ENCODE results near the gene AOAH.

AOAH gene

GRCh38 chr7:36684954-36685353 lies 39.3 kb downstream of the AOAH start:
- H3K4me3 ChIP-seq (ENCODE audit: low read length), result no peak overlapping the region
- no peak overlapping the region for H3K9ac ChIP-seq (ENCODE audit: low read length)
- H3K27ac ChIP-seq (ENCODE audit: low read length), result no peak overlapping the region
- no peaks in the 10 kb centered on the region for H3K4me1 ChIP-seq (ENCODE audit: control insufficient read depth, low read depth, low read length)
- no peaks in the 10 kb centered on the region for H3K36me3 ChIP-seq (ENCODE audit: control insufficient read depth, low read depth, low read length)
- H3K9me3 ChIP-seq (ENCODE audit: control insufficient read depth, low read depth, low read length), result no peaks in the 10 kb centered on the region
- no peaks in the 10 kb centered on the region for H3K27me3 ChIP-seq (ENCODE audit: control insufficient read depth, insufficient read depth, low read length)

GRCh38 chr7:36683695-36684357 lies 40.5 kb downstream of the AOAH start:
- Histone ChIP-seq H3K4me1 (ENCODE audit: control insufficient read depth, low read depth, low read length) (no peaks in the 10 kb centered on the region), H3K36me3 (ENCODE audit: control insufficient read depth, low read depth, low read length) (no peaks in the 10 kb centered on the region), H3K4me3 (ENCODE audit: low read length) (no peak overlapping the region), H3K27ac (ENCODE audit: low read length) (no peak overlapping the region), H3K9ac (ENCODE audit: low read length) (no peak overlapping the region), H3K27me3 (ENCODE audit: control insufficient read depth, insufficient read depth, low read length) (no peaks in the 10 kb centered on the region), H3K9me3 (ENCODE audit: control insufficient read depth, low read depth, low read length) (no peaks in the 10 kb centered on the region)

DNA sequence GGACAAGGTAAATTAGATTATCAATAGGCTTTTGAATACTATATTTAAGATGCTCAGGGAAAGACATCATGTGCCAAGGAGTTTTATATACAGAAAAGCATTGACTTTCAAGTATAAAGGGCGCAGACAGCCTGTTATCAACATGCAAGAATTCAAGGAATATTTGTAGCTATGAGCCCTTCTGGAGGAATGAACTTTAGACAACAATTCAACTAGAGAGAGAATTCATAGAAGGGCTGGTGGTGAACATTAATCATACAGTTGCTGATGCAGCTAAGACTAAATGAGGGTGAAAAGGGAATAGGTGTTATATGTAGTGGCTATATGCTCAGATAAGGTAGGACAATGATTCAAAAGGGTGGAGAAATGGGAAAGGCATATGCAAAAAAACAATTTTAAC lies 41.2 kb downstream of the AOAH start:
- no peaks in the 10 kb centered on the region for H3K4me1 ChIP-seq (ENCODE audit: control insufficient read depth, low read depth, low read length)
- H3K27me3 ChIP-seq (ENCODE audit: control insufficient read depth, insufficient read depth, low read length), result no peaks in the 10 kb centered on the region
- no peak overlapping the region for H3K27ac ChIP-seq (ENCODE audit: low read length)
- H3K9ac ChIP-seq (ENCODE audit: low read length), result no peak overlapping the region
- no peaks in the 10 kb centered on the region for H3K9me3 ChIP-seq (ENCODE audit: control insufficient read depth, low read depth, low read length)
- H3K4me3 ChIP-seq (ENCODE audit: low read length), result no peak overlapping the region
- H3K36me3 ChIP-seq (ENCODE audit: control insufficient read depth, low read depth, low read length), result no peaks in the 10 kb centered on the region

GRCh38 chr7:36682102-36682501 lies 42.2 kb downstream of the AOAH start:
- no peak overlapping the region for H3K9ac ChIP-seq (ENCODE audit: low read length)
- no peak overlapping the region for H3K4me3 ChIP-seq (ENCODE audit: low read length)
- H3K9me3 ChIP-seq (ENCODE audit: control insufficient read depth, low read depth, low read length), result no peaks in the 10 kb centered on the region
- no peaks in the 10 kb centered on the region for H3K4me1 ChIP-seq (ENCODE audit: control insufficient read depth, low read depth, low read length)
- H3K36me3 ChIP-seq (ENCODE audit: control insufficient read depth, low read depth, low read length), result no peaks in the 10 kb centered on the region
- no peaks in the 10 kb centered on the region for H3K27me3 ChIP-seq (ENCODE audit: control insufficient read depth, insufficient read depth, low read length)
- H3K27ac ChIP-seq (ENCODE audit: low read length), result no peak overlapping the region

DNA sequence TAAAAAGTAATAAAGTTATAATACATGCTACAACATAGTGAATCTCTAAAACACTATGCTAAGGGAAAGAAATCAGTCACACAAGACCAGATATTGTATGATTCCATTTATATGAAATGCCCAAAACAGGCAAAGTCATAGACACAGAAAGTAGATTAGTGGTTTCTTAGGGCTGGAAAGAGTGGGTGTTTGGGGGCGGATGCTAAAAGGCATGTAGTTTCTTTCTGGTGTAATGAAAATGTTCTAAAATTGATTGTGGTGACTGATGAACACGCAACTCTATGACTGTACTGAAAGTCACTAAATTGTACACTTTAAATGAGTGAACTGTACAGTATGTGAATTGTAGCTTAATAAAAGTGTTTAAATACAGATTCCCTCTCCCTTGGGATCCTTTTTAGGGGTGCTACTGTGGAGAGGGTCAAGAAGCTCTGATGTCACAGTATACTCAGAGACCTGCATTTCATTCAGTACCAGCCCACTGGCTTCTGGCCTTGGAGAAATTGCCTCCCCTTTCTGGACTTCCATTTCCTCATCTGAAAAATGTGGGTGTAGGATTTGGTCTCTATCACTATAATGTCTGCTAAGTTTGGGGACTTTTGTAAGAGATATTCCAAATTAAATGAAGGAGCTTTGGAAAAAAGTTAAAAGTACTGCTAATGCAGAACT lies 46.4 kb downstream of the AOAH start:
- Histone ChIP-seq H3K27ac (ENCODE audit: low read length) (no peak overlapping the region), H3K9me3 (ENCODE audit: control insufficient read depth, low read depth, low read length) (no peaks in the 10 kb centered on the region), H3K4me3 (ENCODE audit: low read length) (no peak overlapping the region), H3K4me1 (ENCODE audit: control insufficient read depth, low read depth, low read length) (no peaks in the 10 kb centered on the region), H3K27me3 (ENCODE audit: control insufficient read depth, insufficient read depth, low read length) (no peaks in the 10 kb centered on the region), H3K9ac (ENCODE audit: low read length) (no peak overlapping the region), H3K36me3 (ENCODE audit: control insufficient read depth, low read depth, low read length) (no peaks in the 10 kb centered on the region)

DNA sequence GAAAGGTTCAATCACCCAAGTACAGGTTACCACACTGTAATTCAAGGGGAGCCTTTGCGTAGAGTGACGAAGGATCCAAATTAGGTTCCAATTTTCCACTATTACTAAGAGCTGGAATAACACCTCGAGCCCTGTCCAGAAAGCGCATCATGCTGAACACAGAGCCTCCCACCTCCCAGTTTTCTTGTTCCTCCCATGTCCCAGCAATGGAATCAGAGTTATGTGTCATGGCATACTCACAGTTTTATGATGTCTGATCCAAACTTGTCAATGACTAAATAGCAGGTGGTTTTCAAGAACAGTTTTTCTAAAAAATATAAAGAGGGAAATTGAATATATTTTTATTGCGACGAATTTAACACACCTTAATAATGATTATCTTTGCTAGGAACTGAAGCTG lies 50.6 kb downstream of the AOAH start:
- Histone ChIP-seq H3K36me3 (ENCODE audit: control insufficient read depth, low read depth, low read length) (no peaks in the 10 kb centered on the region), H3K9ac (ENCODE audit: low read length) (no peak overlapping the region)

GRCh38 chr7:36671432-36671829 lies 52.9 kb downstream of the AOAH start:
- Histone ChIP-seq H3K4me3 (ENCODE audit: low read length) (no peak overlapping the region), H3K27ac (ENCODE audit: low read length) (no peak overlapping the region), H3K9ac (ENCODE audit: low read length) (no peak overlapping the region), H3K36me3 (ENCODE audit: control insufficient read depth, low read depth, low read length) (no peaks in the 10 kb centered on the region), H3K4me1 (ENCODE audit: control insufficient read depth, low read depth, low read length) (peaks cover 4% of the 10 kb centered on the region), H3K27me3 (ENCODE audit: control insufficient read depth, insufficient read depth, low read length) (no peaks in the 10 kb centered on the region), H3K9me3 (ENCODE audit: control insufficient read depth, low read depth, low read length) (no peaks in the 10 kb centered on the region)

More for the DNA sequence above, 50.6 kb downstream of the AOAH start:
- no peaks in the 10 kb centered on the region for H3K9me3 ChIP-seq (ENCODE audit: control insufficient read depth, low read depth, low read length)
- H3K4me1 ChIP-seq (ENCODE audit: control insufficient read depth, low read depth, low read length), result peaks cover 4% of the 10 kb centered on the region
- H3K27me3 ChIP-seq (ENCODE audit: control insufficient read depth, insufficient read depth, low read length), result no peaks in the 10 kb centered on the region
- no peak overlapping the region for H3K4me3 ChIP-seq (ENCODE audit: low read length)
- no peak overlapping the region for H3K27ac ChIP-seq (ENCODE audit: low read length)

GRCh38 chr7:36670585-36671431 lies 53.5 kb downstream of the AOAH start:
- no peak overlapping the region for H3K9ac ChIP-seq (ENCODE audit: low read length)
- no peak overlapping the region for H3K27ac ChIP-seq (ENCODE audit: low read length)
- H3K4me1 ChIP-seq (ENCODE audit: control insufficient read depth, low read depth, low read length), result peaks cover 4% of the 10 kb centered on the region
- H3K9me3 ChIP-seq (ENCODE audit: control insufficient read depth, low read depth, low read length), result no peaks in the 10 kb centered on the region
- H3K27me3 ChIP-seq (ENCODE audit: control insufficient read depth, insufficient read depth, low read length), result no peaks in the 10 kb centered on the region
- no peak overlapping the region for H3K4me3 ChIP-seq (ENCODE audit: low read length)
- H3K36me3 ChIP-seq (ENCODE audit: control insufficient read depth, low read depth, low read length), result no peaks in the 10 kb centered on the region

DNA sequence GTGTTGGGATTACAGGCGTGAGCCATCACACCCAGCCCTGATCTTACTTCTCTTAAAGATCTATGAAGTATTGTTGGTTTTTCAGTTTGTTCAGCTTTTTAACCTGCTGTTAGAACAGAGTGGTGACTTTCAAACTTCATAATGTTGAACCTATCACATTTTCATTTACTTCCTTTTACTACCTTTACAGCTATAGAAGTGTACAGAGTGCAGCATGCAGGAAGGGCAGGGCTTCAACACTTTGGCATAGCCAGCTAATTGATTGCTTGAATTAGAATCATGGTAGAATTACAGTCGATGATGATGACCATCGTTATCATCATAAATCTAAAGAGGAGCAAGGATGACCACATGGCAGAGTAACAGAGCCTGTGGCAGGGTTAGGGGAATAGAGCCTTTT lies 55.5 kb downstream of the AOAH start:
- no peak overlapping the region for H3K9ac ChIP-seq (ENCODE audit: low read length)
- H3K27ac ChIP-seq (ENCODE audit: low read length), result no peak overlapping the region
- no peaks in the 10 kb centered on the region for H3K27me3 ChIP-seq (ENCODE audit: control insufficient read depth, insufficient read depth, low read length)
- H3K4me3 ChIP-seq (ENCODE audit: low read length), result no peak overlapping the region
- no peaks in the 10 kb centered on the region for H3K9me3 ChIP-seq (ENCODE audit: control insufficient read depth, low read depth, low read length)
- H3K4me1 ChIP-seq (ENCODE audit: control insufficient read depth, low read depth, low read length), result peaks cover 4% of the 10 kb centered on the region
- H3K36me3 ChIP-seq (ENCODE audit: control insufficient read depth, low read depth, low read length), result no peaks in the 10 kb centered on the region

DNA sequence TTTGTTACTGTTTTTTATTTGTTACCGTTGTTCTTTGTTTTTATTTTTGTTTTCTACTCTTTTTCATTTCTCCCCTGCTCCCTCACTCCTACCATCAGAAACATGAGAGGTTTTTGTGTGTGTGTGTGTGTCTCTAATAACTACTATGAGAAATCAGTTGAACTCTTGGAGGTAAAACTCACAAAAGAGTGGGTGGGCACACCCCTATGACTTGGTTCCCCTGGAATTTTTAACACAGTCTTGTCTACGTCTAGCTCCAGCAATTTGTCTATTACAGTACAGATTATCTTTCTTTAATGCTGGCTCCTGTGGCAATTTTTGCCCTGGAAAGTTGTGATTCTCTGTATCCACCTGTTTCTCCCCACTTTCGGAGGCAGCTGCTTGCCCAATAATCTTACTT lies 56.2 kb downstream of the AOAH start:
- Histone ChIP-seq H3K4me3 (ENCODE audit: low read length) (no peak overlapping the region), H3K9me3 (ENCODE audit: control insufficient read depth, low read depth, low read length) (no peaks in the 10 kb centered on the region), H3K27ac (ENCODE audit: low read length) (no peak overlapping the region), H3K4me1 (ENCODE audit: control insufficient read depth, low read depth, low read length) (peaks cover 4% of the 10 kb centered on the region), H3K27me3 (ENCODE audit: control insufficient read depth, insufficient read depth, low read length) (no peaks in the 10 kb centered on the region), H3K36me3 (ENCODE audit: control insufficient read depth, low read depth, low read length) (no peaks in the 10 kb centered on the region), H3K9ac (ENCODE audit: low read length) (no peak overlapping the region)

DNA sequence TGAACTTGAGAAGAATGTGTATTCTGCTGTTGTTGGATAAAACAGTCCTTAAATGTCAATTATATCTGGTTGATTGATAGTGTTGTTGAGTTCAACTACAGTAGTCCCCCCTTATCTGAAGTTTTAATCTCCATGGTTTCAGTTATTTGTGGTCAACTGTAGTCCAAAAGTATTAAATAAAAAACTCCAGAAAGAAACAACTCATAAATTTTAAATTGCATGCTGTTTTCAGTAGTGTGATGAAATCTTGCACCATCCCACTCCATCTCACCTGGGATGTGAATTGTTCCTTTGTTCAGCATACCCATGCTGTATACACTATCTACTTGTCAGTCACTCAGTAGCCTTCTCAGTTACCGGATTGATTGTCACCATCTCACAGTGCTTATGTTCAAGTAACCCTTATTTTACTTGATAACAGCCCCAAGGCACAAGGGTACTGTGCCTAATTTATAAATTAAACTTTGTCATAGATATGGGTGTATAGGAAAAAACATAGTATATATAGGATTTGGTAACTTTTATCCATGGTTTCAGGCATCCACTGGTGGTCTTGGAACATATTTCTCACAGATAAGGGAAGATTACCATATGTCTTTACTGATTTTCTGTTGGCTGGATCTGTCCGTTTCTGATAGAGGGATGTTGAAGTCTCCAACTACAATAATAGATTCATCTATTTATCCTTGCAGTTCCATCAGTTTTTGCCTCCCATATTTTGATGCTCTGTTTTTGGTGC lies 57.1 kb downstream of the AOAH start:
- Histone ChIP-seq H3K9me3 (ENCODE audit: control insufficient read depth, low read depth, low read length) (no peaks in the 10 kb centered on the region), H3K4me1 (ENCODE audit: control insufficient read depth, low read depth, low read length) (peaks cover 4% of the 10 kb centered on the region), H3K27me3 (ENCODE audit: control insufficient read depth, insufficient read depth, low read length) (no peaks in the 10 kb centered on the region), H3K27ac (ENCODE audit: low read length) (no peak overlapping the region), H3K9ac (ENCODE audit: low read length) (no peak overlapping the region), H3K4me3 (ENCODE audit: low read length) (no peak overlapping the region), H3K36me3 (ENCODE audit: control insufficient read depth, low read depth, low read length) (no peaks in the 10 kb centered on the region)

Data from iPS-18a (cell line).